Activated naive CD4-positive, alpha-beta T cell treated with anti-CD3 and anti-CD28 coated beads for 36 hours (primary cell): ENCODE data around the gene NFILZ. TPM values are rescaled to one million over a fixed set of nuclear protein-coding genes. Genes with fewer than 3 reads are reported as not detected.
"Not testable (repeated sequence)": the region's sequence is repeated elsewhere in the genome, so short reads cannot be mapped to it uniquely, and the experiment has no call there.

Experiments used
- CTCF ChIA-PET: fragments of 350-600 bp; sonication (Branson Sonifier 250); formaldehyde crosslinking; loops from one replicate; lab custom pipeline; 2021; ENCODE audit warnings: antibody characterized with exemption; lab: Charles Lee
- DNase-seq: peaks from one replicate; pipeline ENCODE4 v3.0.0-alpha.2; 2020
- H3K27ac Mint-ChIP-seq: one replicate; pipeline ENCODE4 v1.8.0; 2021; ENCODE audit warnings: mild to moderate bottlenecking, mixed read lengths
- H3K27me3 Mint-ChIP-seq: one replicate; pipeline ENCODE4 v1.8.0; 2021; ENCODE audit warnings: low read depth, mixed read lengths
- H3K36me3 Mint-ChIP-seq: one replicate; pipeline ENCODE4 v1.8.0; 2021; ENCODE audit warnings: low read depth, mixed read lengths
- H3K4me1 Mint-ChIP-seq: one replicate; pipeline ENCODE4 v1.8.0; 2021; ENCODE audit warnings: low read depth, mixed read lengths
- H3K4me3 Mint-ChIP-seq: one replicate; pipeline ENCODE4 v1.8.0; 2021; ENCODE audit warnings: mild to moderate bottlenecking, moderate library complexity, mixed read lengths
- H3K9me3 Mint-ChIP-seq: one replicate; pipeline ENCODE4 v1.8.0; 2021; ENCODE audit warnings: mixed read lengths
- intact Hi-C: fragments of 100-400 bp; cut with micrococcal nuclease; formaldehyde crosslinking; loops from one replicate; pipeline ENCODE4 v1.15.1; 2023
- total RNA-seq, 2 experiments: library from RNA; stranded (reverse); gene quantifications; one replicate each; pipeline ENCODE4 v1.2.3, GENCODE V29; 2021

The NFILZ gene
- total RNA-seq, 2 experiments from 2014 or later, result not detected

DNA sequence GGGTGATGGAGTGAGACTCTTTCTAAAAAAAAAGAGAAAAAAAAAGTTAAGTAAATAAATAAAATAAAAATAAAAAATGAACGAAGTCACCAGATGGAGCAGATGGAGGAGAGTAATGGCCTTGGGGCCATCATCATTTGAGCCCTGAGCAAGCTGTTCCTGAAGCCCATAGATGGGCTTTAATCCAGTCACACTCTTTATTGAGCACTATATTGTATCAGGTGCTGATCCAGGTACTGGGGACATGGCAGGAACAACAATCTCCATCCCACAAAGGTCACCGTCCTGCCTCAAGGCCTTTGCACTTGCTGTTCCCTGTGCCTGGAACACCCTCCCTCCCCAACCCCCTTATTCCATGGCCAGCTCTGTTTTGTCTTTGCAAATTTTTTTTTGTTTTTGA is 16.0 kb upstream of the NFILZ start:
- CTCF ChIA-PET, result interaction anchor here (1.0 to 5.2 kb wide), 5 partner anchors 20 to 49 kb away, joined by 3 to 29 read pairs (median 3); partner anchors contain the start of gene MYO1F
- peaks cover 2% of the 10 kb centered on the region for H3K36me3 Mint-ChIP-seq

GRCh38 chr19:8615024-8615423 is 15.4 kb upstream of the NFILZ start:
- DNase-seq, result no peak
- Mint-ChIP-seq H3K36me3 (peaks cover under 1% of the 10 kb centered on the region), H3K27me3 (no peaks in the 10 kb centered on the region), H3K9me3 (no peaks in the 10 kb centered on the region), H3K4me3 (no peak overlapping the region), H3K4me1 (peaks cover 20% of the 10 kb centered on the region), H3K27ac (no peak overlapping the region)
- intact Hi-C loops, result no loop called here
- CTCF ChIA-PET, result interaction anchor here (0.6 to 5.2 kb wide), 9 partner anchors 9 to 45 kb away, joined by 3 to 29 read pairs (median 3); no protein-coding TSS in a partner anchor

More for the DNA sequence above, 16.0 kb upstream of the NFILZ start:
- DNase-seq, result no peak
- intact Hi-C loops, result no loop called here
- H3K4me3 Mint-ChIP-seq, result no peak overlapping the region
- H3K9me3 Mint-ChIP-seq, result no peaks in the 10 kb centered on the region
- no peak overlapping the region for H3K27ac Mint-ChIP-seq
- H3K27me3 Mint-ChIP-seq, result no peaks in the 10 kb centered on the region
- peaks cover 25% of the 10 kb centered on the region for H3K4me1 Mint-ChIP-seq

GRCh38 chr19:8615813-8616596 is 14.4 kb upstream of the NFILZ start:
- no peaks in the 10 kb centered on the region for H3K36me3 Mint-ChIP-seq
- CTCF ChIA-PET, result interaction anchor here (0.6 to 5.2 kb wide), 13 partner anchors 10 to 627 kb away, joined by 3 to 29 read pairs (median 4); no protein-coding TSS in a partner anchor
- intact Hi-C loops, result no loop called here

DNA sequence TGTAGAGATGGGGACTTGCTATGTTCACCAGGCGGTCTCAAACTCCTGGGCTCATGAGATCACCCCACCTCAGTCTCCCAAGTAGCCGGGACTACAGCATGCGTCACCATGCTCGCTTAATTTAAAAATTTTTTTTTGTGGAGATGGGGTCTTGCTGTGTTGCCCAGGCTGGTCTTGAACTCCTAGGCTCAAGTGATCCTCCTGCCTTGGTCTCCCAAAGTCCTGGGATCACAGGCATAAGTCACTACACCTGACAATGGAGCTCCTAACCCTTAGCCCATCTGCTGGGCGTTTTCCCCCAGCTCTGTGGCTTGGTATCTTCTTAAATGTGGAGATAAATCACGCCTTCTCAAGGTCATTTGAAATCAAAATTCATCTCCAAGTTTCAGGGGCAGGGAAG is 13.6 kb upstream of the NFILZ start:
- intact Hi-C loops, result no loop called here
- H3K27me3 Mint-ChIP-seq, result no peaks in the 10 kb centered on the region
- no peak for DNase-seq
- H3K9me3 Mint-ChIP-seq, result no peaks in the 10 kb centered on the region
- CTCF ChIA-PET, result interaction anchor here (0.6 to 5.2 kb wide), 6 partner anchors 23 to 626 kb away, joined by 3 to 29 read pairs (median 4); no protein-coding TSS in a partner anchor
- H3K4me1 Mint-ChIP-seq, result peaks cover 11% of the 10 kb centered on the region
- no peak overlapping the region for H3K27ac Mint-ChIP-seq
- no peak overlapping the region for H3K4me3 Mint-ChIP-seq
- no peaks in the 10 kb centered on the region for H3K36me3 Mint-ChIP-seq

More at GRCh38 chr19:8615813-8616596, 14.4 kb upstream of the NFILZ start:
- Mint-ChIP-seq H3K9me3 (no peaks in the 10 kb centered on the region), H3K4me3 (no peak overlapping the region), H3K4me1 (peaks cover 16% of the 10 kb centered on the region), H3K27ac (peak overlapping the region; percentile 57), H3K27me3 (no peaks in the 10 kb centered on the region)
- peak; percentile 83 for DNase-seq

DNA sequence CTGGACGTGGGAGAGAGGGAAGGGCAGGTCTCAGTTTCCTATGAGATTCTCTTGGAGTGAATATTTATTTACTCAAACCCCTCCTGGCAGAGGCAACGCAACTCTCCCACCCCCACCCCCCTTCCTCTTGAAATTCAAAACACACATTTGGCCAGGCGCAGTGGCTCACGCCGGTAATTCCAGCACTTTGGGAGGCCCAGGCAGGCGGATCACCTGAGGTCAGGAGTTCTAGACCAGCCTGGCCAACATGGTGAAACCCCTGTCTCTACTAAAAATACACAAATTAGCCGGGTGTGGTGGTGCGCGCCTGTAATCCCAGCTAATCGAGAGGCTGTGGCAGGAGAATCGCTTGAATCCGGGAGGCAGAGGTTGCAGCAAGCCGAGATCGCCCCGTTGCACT is 13.1 kb upstream of the NFILZ start:
- H3K27me3 Mint-ChIP-seq, H3K4me1 Mint-ChIP-seq, H3K36me3 Mint-ChIP-seq, DNase-seq, H3K9me3 Mint-ChIP-seq, H3K27ac Mint-ChIP-seq, intact Hi-C loops, H3K4me3 Mint-ChIP-seq: not testable (repeated sequence)
- CTCF ChIA-PET, result interaction anchor here (1.1 to 5.2 kb wide), 3 partner anchors 23 to 37 kb away, joined by 5 to 29 read pairs (median 11); no protein-coding TSS in a partner anchor

- DNase-seq, result no peak
- no peaks in the 10 kb centered on the region for H3K27me3 Mint-ChIP-seq
- H3K27ac Mint-ChIP-seq, result no peak overlapping the region
- CTCF ChIA-PET, result interaction anchor here (3.1 kb wide), 1 partner anchor 24 kb away, joined by 11 read pairs; no protein-coding TSS in a partner anchor
- H3K4me1 Mint-ChIP-seq, result peaks cover 8% of the 10 kb centered on the region
- intact Hi-C loops, result no loop called here
- H3K4me3 Mint-ChIP-seq, result no peak overlapping the region
- H3K9me3 Mint-ChIP-seq, result no peaks in the 10 kb centered on the region
- H3K36me3 Mint-ChIP-seq, result no peaks in the 10 kb centered on the region
These were observed 12.4 kb upstream of the NFILZ start for GRCh38 chr19:8617984-8618383.

- Mint-ChIP-seq H3K4me3 (no peak overlapping the region), H3K27ac (no peak overlapping the region), H3K9me3 (no peaks in the 10 kb centered on the region), H3K36me3 (no peaks in the 10 kb centered on the region), H3K4me1 (peaks cover 8% of the 10 kb centered on the region), H3K27me3 (no peaks in the 10 kb centered on the region)
- no peak for DNase-seq
- intact Hi-C loops, result no loop called here
- CTCF ChIA-PET, result interaction anchor here (0.6 kb wide), 1 partner anchor 80 kb away, joined by 3 read pairs; no protein-coding TSS in a partner anchor
These were observed 11.7 kb upstream of the NFILZ start for GRCh38 chr19:8618751-8619150.

GRCh38 chr19:8622886-8623285 is 7.5 kb upstream of the NFILZ start:
- H3K4me1 Mint-ChIP-seq, H3K27ac Mint-ChIP-seq, H3K27me3 Mint-ChIP-seq, H3K9me3 Mint-ChIP-seq, H3K36me3 Mint-ChIP-seq, DNase-seq, H3K4me3 Mint-ChIP-seq: not testable (repeated sequence)
- CTCF ChIA-PET, result interaction anchor here (0.7 to 1.7 kb wide), 2 partner anchors 19 to 241 kb away, joined by 4 read pairs; no protein-coding TSS in a partner anchor
- intact Hi-C loops, result loop anchor here (1.0 kb wide), 1 partner anchor 43 kb away; no protein-coding TSS in a partner anchor

DNA sequence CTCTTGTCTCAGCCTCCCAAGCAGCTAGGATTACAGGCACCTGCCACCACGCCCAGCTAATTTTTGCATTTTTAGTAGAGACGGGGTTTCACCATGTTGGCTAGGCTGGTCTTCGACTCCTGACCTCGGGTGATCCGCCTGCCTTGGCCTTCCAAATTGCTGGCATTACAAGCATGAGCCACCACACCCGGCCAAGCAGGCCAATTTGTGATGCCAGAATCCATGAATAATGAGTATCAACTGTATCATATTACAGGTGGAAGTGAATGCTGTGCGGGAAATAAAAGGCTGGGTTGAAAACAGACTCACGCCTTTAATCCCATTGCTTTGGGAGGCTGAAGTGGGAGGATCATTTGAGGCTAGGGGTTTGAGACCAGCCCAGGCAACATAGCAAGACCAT is 3.6 kb upstream of the NFILZ start:
- CTCF ChIA-PET, result no interaction called here
- no peaks in the 10 kb centered on the region for H3K4me1 Mint-ChIP-seq
- no peaks in the 10 kb centered on the region for H3K36me3 Mint-ChIP-seq
- intact Hi-C loops, result no loop called here
- H3K9me3 Mint-ChIP-seq, result no peaks in the 10 kb centered on the region
- no peak overlapping the region for H3K27ac Mint-ChIP-seq
- no peak overlapping the region for H3K4me3 Mint-ChIP-seq
- no peaks in the 10 kb centered on the region for H3K27me3 Mint-ChIP-seq
- no peak for DNase-seq

DNA sequence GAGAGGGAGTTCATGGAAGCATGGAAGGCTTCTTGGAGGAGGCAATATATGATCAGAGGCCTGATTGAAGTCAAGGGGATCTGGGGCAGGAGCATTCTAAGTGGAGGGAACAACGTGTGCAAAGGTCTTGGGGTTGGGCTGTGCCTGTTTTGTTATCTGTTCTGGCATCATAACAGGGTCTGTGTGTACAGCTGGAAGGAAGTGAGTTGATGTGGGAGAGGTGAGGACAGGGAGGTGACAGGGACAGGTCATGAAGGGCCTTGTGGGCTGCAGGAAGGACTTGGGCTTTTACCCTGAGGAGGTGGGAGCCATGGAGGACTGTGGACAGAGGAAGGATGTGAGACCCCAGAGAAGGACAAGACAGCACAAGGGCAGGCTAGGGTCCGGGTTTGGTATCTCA is 1.2 kb upstream of the NFILZ start:
- H3K4me3 Mint-ChIP-seq, result no peak overlapping the region
- H3K4me1 Mint-ChIP-seq, result peaks cover 2% of the 10 kb centered on the region
- no peaks in the 10 kb centered on the region for H3K36me3 Mint-ChIP-seq
- CTCF ChIA-PET, result no interaction called here
- no peaks in the 10 kb centered on the region for H3K27me3 Mint-ChIP-seq
- no peak for DNase-seq
- intact Hi-C loops, result no loop called here
- no peaks in the 10 kb centered on the region for H3K9me3 Mint-ChIP-seq
- no peak overlapping the region for H3K27ac Mint-ChIP-seq

DNA sequence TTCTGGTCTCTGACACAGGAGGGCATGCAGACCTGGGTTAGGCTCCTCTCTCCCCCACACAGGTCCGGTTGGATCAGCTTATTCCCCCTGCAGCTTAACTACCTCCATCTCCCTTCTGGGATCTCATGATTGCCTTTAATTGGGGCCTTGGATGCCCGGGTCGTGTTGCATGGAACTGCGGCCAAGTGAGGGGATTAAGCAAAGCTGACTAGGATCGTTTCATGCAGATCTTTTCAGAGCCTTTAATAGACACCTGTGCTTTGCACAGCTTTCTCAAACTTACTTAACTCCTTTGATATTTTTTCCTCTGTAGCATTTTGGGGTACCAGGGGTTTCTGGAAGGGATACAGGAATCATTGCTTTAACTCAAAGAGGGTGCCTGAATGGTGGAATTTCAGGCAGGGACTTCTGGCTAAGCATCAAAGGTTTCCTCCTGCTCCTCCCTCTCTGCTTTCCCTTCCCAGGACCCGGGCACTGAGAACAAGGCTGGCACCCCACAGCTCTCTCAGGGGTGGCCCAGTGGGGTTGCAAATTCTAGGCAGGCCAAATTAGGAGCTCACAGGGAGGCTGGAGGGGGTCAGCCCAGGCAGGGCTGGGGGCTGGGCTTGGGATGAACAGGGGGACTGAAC is 477 bp downstream of the NFILZ start:
- intact Hi-C loops, result no loop called here
- Mint-ChIP-seq H3K4me3 (no peak overlapping the region), H3K4me1 (peaks cover 2% of the 10 kb centered on the region), H3K36me3 (no peaks in the 10 kb centered on the region), H3K27ac (no peak overlapping the region), H3K9me3 (no peaks in the 10 kb centered on the region), H3K27me3 (no peaks in the 10 kb centered on the region)
- no peak for DNase-seq
- CTCF ChIA-PET, result interaction anchor here (0.6 to 0.9 kb wide), 2 partner anchors 63 to 477 kb away, joined by 3 read pairs; no protein-coding TSS in a partner anchor

DNA sequence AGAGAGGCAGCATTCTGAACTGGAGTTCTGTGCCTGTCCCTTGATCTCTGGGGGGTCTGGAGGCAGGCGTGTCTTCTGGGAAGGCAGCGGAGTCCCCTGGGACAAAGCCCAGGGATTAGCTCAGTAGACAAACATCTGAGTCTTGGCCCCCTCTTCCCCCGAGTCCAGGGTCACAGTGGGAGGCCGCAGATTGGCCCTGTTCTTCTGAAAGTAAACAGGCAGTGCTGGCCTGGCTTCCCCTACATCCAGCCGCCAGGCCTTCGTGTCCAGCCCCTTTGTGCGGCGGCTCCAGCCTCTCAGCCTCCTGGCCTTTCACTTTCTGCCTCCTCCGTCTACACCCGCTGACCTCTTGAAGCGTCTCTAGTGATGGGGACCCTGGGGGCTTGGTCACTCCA is 989 bp downstream of the NFILZ start:
- intact Hi-C loops, result no loop called here
- Mint-ChIP-seq H3K27me3 (no peaks in the 10 kb centered on the region), H3K4me3 (no peak overlapping the region), H3K27ac (no peak overlapping the region), H3K36me3 (no peaks in the 10 kb centered on the region), H3K4me1 (peaks cover 2% of the 10 kb centered on the region), H3K9me3 (no peaks in the 10 kb centered on the region)
- DNase-seq, result no peak
- CTCF ChIA-PET, result interaction anchor here (0.6 kb wide), 1 partner anchor 478 kb away, joined by 3 read pairs; no protein-coding TSS in a partner anchor
